NCI-H526 (cell line): ENCODE data around the gene VASN.

Experiments used
- DNase-seq, 2 experiments: peaks; one replicate each; lab custom pipeline; 2025; lab: John Stamatoyannopoulos, UW

Gene VASN

DNA sequence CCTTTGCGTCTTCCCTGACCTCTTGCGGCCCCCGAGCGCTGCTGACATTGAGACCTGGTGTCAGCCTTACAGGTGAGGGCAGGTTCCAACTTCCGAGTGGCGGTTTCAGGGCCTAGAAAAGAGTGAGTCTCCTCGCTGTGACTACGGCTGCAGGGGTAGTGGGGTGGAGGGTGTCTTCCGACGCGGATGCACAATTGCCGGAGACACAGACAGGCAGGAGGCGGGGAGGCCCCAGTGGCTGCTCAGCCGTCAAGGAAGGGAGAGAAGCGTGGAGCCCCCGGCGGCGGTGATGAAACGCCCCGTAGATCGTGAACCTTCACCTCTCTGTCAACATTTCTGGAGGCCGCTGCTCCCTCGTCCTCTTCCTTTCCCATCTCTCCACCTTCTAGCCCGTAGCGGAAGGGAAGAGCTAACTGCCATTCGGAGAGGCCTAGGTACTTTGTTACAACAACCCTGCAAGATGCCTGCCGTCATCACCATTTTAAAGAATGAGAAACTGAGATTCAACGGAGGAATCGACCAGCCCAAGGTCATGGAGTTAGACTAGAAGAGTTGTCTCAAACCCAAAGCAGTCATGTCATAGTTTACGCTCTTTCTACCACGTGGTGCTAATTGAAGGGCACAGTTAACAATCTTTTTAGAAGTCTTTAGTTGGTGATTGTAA is 54.5 kb downstream of the VASN start:
- no peak for DNase-seq

DNA sequence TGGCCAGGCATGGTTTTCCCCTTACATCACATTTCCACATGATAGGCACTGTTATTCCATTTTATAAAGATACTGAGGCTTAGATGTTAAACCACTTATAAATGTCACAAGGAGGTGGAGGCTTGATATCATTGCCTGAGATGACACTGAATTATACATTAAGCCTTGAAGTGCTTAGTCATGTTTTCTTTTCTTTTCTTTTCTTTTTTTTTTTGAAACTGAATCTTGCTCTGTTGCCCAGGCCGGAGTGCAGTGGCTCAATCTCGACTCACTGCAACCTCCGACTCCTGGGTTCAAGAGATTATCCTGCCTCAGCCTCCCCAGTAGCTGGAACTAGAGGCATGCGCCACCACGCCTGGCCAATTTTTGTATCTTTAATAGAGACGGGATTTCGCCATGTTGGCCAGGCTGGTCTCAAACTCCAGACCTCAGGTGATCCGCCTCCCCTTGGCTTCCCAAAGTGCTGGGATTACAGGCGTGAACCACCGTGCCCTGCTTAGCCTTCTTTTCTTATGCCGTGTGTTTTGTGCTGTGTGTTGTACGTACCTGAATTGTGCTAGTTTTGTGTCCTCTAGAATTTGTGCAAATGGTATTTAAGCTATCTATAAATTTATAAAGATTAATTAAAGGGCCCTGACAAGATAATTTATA is 55.2 kb downstream of the VASN start:
- DNase-seq, result no peak

DNA sequence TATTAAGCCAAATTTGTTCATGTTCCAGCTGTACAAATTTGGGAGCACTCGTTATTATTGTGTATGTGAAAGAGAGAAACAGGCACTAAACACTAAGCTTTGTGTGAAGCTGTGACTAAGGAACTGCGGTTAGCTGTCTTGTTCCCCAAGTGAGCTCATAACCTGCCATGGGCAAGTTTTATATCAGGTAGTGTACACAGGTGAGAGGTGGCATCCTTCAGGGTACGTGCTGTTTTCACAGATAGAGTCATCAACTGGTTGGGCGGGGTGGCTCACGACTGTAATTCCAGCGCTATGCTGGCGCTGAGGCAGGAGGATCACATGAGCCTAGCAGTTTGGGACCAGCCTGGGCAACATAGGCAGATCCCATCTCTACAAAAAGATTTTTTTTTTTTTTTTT is 56.9 kb downstream of the VASN start:
- DNase-seq, result no peak

DNA sequence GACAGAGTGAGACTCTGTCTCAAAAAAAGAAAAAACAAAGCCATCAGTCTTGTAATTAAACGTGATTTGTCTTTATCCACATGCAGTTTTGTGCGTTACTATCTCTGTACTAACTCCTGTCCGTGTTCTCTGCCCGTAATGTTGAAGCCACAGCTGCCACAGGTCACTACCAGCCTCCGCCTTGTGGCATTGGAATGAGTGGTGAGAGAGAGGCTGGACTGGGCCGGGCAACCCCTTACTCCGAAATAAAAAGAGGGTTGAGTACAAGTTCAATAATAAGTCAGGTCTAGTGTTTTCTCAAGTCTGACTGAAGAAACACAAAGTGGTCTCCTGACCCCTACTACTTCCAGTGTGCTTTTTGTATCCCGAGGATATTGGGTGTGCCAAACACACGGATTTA is 59.4 kb downstream of the VASN start:
- no peak for DNase-seq
